ENCODE measurements around the gene CTCF. TPM values are rescaled to one million over a fixed set of nuclear protein-coding genes. Genes with fewer than 3 reads are reported as not detected.

The CTCF gene
- total RNA-seq, 1 donor from 2014 or later = 45.0 TPM

- no peak for TF ChIP-seq CTCF (IDR thresholded peaks at IDR 0.05; ENCODE audit: insufficient read depth, low read length, poor library complexity, severe bottlenecking)
- Histone ChIP-seq H3K4me3 (ENCODE audit: low read depth, low read length) (no peak overlapping the region), H3K27me3 (ENCODE audit: control insufficient read depth, insufficient read depth, low read length) (peaks cover 19% of the 10 kb centered on the region), H3K36me3 (ENCODE audit: control insufficient read depth, insufficient read depth, low read length) (peaks cover 2% of the 10 kb centered on the region)
- no peak for DNase-seq (ENCODE audit: low read depth)
Measured at GRCh38 chr16:67657751-67658518, 95.6 kb downstream of the CTCF start.

- no peak for TF ChIP-seq CTCF (IDR thresholded peaks at IDR 0.05; ENCODE audit: insufficient read depth, low read length, poor library complexity, severe bottlenecking)
- Histone ChIP-seq H3K27me3 (ENCODE audit: control insufficient read depth, insufficient read depth, low read length) (peaks cover 9% of the 10 kb centered on the region), H3K36me3 (ENCODE audit: control insufficient read depth, insufficient read depth, low read length) (peaks cover 2% of the 10 kb centered on the region), H3K4me3 (ENCODE audit: low read depth, low read length) (peak overlapping the region; percentile 79)
- DNase-seq (ENCODE audit: low read depth) = no peak
Measured at GRCh38 chr16:67658849-67659674, 96.7 kb downstream of the CTCF start.

GRCh38 chr16:67659675-67660563 lies 97.6 kb downstream of the CTCF start, which contains the start of gene ACD:
TSS of gene ACD (minus strand) at chr16:67660260. CDS start at chr16:67660220, 40 bp downstream.
- peaks cover 2% of the 10 kb centered on the region for H3K36me3 ChIP-seq (ENCODE audit: control insufficient read depth, insufficient read depth, low read length)
- DNase-seq (ENCODE audit: low read depth) = peak; percentile 51
- TF ChIP-seq CTCF (IDR thresholded peaks at IDR 0.05; ENCODE audit: insufficient read depth, low read length, poor library complexity, severe bottlenecking) = no peak

GRCh38 chr16:67660564-67661028 lies 98.3 kb downstream of the CTCF start, which contains the start of gene PARD6A:
TSS of gene PARD6A (plus strand) at chr16:67660960. CDS start at chr16:67661039, 79 bp downstream.
- no peak for TF ChIP-seq CTCF (IDR thresholded peaks at IDR 0.05; ENCODE audit: insufficient read depth, low read length, poor library complexity, severe bottlenecking)
- Histone ChIP-seq H3K4me3 (ENCODE audit: low read depth, low read length) (peak within 1 kb of the TSS; percentile 79), H3K36me3 (ENCODE audit: control insufficient read depth, insufficient read depth, low read length) (peaks cover 2% of the 10 kb centered on the region), H3K27me3 (ENCODE audit: control insufficient read depth, insufficient read depth, low read length) (no peaks in the 10 kb centered on the region)
- DNase-seq (ENCODE audit: low read depth) = peak; percentile 78

More at GRCh38 chr16:67659675-67660563, 97.6 kb downstream of the CTCF start, which contains the start of gene ACD:
- Histone ChIP-seq H3K27me3 (ENCODE audit: control insufficient read depth, insufficient read depth, low read length) (peaks cover under 1% of the 10 kb centered on the region), H3K4me3 (ENCODE audit: low read depth, low read length) (peak within 1 kb of the TSS; percentile 79)

- TF ChIP-seq CTCF (IDR thresholded peaks at IDR 0.05; ENCODE audit: insufficient read depth, low read length, poor library complexity, severe bottlenecking) = no peak
- Histone ChIP-seq H3K27me3 (ENCODE audit: control insufficient read depth, insufficient read depth, low read length) (no peaks in the 10 kb centered on the region), H3K4me3 (ENCODE audit: low read depth, low read length) (peak overlapping the region; percentile 42), H3K36me3 (ENCODE audit: control insufficient read depth, insufficient read depth, low read length) (peaks cover 2% of the 10 kb centered on the region)
- DNase-seq (ENCODE audit: low read depth) = peak; percentile 47
Measured at GRCh38 chr16:67661101-67661761, 98.9 kb downstream of the CTCF start.

Data from kidney epithelial cell (primary cell).